GM23248 (cell line): ENCODE data around the gene TMEM229B.
"Not testable (repeated sequence)": the region's sequence is repeated elsewhere in the genome, so short reads cannot be mapped to it uniquely, and the experiment has no call there.

ENCODE experiments used
- EZH2 ChIP-seq: fragments of 200-600 bp; sonication (generic); IDR thresholded peaks from 2 replicates; pipeline ENCODE4 v1.6.1; 2018; ENCODE audit warnings: antibody characterized with exemption, mild to moderate bottlenecking; ENCODE audit not compliant: insufficient read depth, poor library complexity, severe bottlenecking
- EZH2phosphoT487 ChIP-seq: fragments of 200-600 bp; sonication (generic); IDR thresholded peaks from 2 replicates; pipeline ENCODE4 v1.6.1; 2018; ENCODE audit warnings: antibody characterized with exemption, moderate library complexity, mild to moderate bottlenecking, low read depth; ENCODE audit not compliant: insufficient read depth

GRCh38 chr14:67451667-67452066 is 36.9 kb downstream of the TMEM229B start:
- TF ChIP-seq EZH2phosphoT487, EZH2: not testable (repeated sequence)
